GM18907 (cell line): Measurements from ENCODE around the gene AR.

Experiments
- ATAC-seq: cut with Tn5 transposase; IDR thresholded peaks from one replicate; pipeline ENCODE4 v1.9.1; 2021; ENCODE audit warnings: mild to moderate bottlenecking, moderate library complexity; ENCODE audit not compliant: unreplicated experiment

Gene AR

DNA sequence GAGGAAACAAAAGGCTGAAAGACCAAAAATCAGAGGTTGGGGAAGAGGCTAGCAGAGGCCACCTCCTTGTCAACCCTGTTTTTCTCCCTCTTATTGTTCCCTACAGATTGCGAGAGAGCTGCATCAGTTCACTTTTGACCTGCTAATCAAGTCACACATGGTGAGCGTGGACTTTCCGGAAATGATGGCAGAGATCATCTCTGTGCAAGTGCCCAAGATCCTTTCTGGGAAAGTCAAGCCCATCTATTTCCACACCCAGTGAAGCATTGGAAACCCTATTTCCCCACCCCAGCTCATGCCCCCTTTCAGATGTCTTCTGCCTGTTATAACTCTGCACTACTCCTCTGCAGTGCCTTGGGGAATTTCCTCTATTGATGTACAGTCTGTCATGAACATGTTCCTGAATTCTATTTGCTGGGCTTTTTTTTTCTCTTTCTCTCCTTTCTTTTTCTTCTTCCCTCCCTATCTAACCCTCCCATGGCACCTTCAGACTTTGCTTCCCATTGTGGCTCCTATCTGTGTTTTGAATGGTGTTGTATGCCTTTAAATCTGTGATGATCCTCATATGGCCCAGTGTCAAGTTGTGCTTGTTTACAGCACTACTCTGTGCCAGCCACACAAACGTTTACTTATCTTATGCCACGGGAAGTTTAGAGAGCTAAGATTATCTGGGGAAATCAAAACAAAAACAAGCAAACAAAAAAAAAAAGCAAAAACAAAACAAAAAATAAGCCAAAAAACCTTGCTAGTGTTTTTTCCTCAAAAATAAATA lies 179.9 kb downstream of the AR start:
- ATAC-seq, result no peak

DNA sequence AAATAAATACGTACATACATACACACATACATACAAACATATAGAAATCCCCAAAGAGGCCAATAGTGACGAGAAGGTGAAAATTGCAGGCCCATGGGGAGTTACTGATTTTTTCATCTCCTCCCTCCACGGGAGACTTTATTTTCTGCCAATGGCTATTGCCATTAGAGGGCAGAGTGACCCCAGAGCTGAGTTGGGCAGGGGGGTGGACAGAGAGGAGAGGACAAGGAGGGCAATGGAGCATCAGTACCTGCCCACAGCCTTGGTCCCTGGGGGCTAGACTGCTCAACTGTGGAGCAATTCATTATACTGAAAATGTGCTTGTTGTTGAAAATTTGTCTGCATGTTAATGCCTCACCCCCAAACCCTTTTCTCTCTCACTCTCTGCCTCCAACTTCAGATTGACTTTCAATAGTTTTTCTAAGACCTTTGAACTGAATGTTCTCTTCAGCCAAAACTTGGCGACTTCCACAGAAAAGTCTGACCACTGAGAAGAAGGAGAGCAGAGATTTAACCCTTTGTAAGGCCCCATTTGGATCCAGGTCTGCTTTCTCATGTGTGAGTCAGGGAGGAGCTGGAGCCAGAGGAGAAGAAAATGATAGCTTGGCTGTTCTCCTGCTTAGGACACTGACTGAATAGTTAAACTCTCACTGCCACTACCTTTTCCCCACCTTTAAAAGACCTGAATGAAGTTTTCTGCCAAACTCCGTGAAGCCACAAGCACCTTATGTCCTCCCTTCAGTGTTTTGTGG lies 180.7 kb downstream of the AR start:
- no peak for ATAC-seq

DNA sequence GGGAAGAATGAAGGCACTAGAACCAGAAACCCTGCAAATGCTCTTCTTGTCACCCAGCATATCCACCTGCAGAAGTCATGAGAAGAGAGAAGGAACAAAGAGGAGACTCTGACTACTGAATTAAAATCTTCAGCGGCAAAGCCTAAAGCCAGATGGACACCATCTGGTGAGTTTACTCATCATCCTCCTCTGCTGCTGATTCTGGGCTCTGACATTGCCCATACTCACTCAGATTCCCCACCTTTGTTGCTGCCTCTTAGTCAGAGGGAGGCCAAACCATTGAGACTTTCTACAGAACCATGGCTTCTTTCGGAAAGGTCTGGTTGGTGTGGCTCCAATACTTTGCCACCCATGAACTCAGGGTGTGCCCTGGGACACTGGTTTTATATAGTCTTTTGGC lies 181.7 kb downstream of the AR start:
- ATAC-seq, result no peak

DNA sequence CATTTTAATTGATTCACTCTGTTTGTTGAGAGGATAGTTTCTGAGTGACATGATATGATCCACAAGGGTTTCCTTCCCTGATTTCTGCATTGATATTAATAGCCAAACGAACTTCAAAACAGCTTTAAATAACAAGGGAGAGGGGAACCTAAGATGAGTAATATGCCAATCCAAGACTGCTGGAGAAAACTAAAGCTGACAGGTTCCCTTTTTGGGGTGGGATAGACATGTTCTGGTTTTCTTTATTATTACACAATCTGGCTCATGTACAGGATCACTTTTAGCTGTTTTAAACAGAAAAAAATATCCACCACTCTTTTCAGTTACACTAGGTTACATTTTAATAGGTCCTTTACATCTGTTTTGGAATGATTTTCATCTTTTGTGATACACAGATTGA lies 182.2 kb downstream of the AR start:
- no peak for ATAC-seq

DNA sequence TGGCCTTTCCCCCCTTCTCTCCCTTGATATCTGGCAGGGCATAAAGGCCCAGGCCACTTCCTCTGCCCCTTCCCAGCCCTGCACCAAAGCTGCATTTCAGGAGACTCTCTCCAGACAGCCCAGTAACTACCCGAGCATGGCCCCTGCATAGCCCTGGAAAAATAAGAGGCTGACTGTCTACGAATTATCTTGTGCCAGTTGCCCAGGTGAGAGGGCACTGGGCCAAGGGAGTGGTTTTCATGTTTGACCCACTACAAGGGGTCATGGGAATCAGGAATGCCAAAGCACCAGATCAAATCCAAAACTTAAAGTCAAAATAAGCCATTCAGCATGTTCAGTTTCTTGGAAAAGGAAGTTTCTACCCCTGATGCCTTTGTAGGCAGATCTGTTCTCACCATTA lies 183.8 kb downstream of the AR start:
- ATAC-seq, result no peak

GRCh38 chrX:67730296-67730695 lies 186.5 kb downstream of the AR start:
- ATAC-seq, result no peak

DNA sequence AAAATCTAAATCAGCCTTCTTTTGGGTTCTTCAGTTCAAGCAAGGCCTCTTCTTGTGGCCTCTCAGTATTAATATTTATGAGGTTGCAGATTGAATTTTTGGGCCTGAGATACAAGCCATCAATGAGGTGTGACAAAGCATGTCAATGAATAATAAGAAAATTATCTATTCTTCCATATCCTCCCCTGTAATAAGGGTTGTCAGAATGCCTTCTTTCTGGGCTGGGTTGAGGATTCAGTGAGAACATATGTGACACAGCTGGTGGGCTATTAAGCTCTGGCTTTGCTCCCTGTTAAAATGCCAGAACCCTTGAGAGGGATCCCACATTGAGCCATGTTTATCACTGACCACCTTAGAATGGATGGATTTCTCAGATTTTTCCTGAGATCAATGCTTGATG lies 187.2 kb downstream of the AR start:
- ATAC-seq, result no peak

GRCh38 chrX:67732864-67733263 lies 189.0 kb downstream of the AR start:
- ATAC-seq, result no peak

GRCh38 chrX:67734111-67734753 lies 190.4 kb downstream of the AR start:
- ATAC-seq, result peak; percentile 70

DNA sequence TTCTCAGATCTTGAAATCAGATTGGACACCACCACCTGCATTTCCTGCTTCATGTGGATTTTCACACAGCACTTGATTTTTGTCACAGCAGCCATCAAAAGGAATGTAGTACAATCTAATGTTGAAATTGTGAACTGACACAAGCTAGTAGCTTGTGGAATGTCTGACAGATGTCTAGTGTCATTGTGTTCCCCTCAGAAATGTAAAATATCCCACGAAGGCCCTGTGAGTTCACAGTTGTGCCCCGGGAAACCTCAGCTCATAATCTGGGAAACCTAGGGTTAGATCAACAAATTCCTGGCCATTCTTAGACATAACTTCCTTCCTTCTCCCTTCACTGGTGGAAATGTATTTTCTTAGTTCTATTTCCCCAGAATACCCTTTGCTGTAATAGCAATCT lies 205.7 kb downstream of the AR start:
- ATAC-seq, result no peak

DNA sequence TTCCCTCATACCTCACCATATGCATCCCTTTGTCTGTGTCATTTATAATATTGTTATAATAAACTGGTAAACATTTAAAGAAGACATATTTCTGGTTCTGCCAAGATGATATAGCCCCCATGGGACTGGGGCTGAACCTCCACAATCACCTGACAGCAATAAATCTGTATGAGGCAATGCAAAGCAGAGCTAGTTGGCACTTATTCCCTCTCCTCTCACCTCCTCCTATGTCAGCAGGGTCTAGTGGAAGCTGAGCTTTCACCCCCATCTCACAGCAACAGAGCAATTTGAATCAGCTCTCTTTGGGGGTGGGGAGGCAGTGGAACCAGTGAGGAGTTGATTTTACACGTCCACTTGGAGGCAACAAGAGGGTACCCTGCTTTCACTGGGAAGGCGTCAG lies 206.9 kb downstream of the AR start:
- no peak for ATAC-seq

- ATAC-seq, result no peak
Observed at GRCh38 chrX:67759018-67759417, 215.2 kb downstream of the AR start.

DNA sequence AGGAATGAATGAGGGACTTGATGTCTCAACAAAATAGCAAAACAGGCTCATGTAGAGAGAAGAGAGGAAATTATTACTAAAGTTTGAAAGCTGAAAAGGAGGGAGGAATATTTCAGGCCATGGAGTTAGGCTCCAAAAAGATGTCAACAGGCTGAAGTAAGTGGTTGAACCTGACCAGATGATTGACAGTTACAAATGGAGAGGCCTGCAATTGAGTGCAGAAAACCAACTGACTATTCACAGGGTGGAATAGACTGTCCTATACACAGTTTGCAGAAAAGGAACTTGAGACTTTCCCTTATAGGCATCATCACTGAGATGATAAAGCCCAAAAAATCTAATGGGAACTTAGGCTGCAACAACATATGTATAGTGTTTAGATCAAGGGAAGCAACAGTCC lies 233.3 kb downstream of the AR start:
- no peak for ATAC-seq

DNA sequence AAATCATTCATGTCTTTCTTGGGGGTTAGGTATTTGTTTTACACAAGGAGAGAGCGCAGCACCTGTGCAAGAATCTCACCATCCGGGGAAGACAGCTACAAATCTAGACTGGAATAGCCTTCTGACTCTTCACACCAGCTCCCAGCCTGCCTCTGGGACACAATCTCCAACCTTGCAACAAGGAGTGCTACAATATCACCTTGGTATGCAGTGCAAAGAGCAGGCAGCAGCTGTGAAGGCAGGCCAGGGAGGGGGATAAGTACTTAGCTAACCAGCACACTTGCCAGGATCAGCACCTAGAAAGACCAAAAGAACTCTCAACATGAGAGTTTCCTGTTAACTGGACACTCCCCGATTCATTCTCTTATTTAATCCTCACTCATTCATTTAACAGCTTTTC lies 235.3 kb downstream of the AR start:
- no peak for ATAC-seq
